Activated CD4-positive, alpha-beta T cell treated with anti-CD3 and anti-CD28 coated beads, Interleukin-2, Interleukin-6, amounts not matched to agents 100 ng/mL and 50 ng/mL, durations not matched to agents 16 hours and 8 hours (primary cell): ENCODE results near the gene ZNF316.

Experiments used
- DNase-seq: peaks from one replicate; pipeline ENCODE4 v3.0.0-alpha.2; 2020

ZNF316 gene

GRCh38 chr7:6701860-6702259 lies 64.7 kb downstream of the ZNF316 start:
- no peak for DNase-seq
